K562 (cell line): Measurements from ENCODE around the gene CXCL12. TPM values are rescaled to one million over a fixed set of nuclear protein-coding genes. Genes with fewer than 3 reads are reported as not detected.

ENCODE experiments used
- ATAC-seq: fragments of 200-7000 bp; cut with Tn5 transposase; 3 replicates; pipeline ENCODE4 v1.9.1; 2020; ENCODE audit warnings: moderate library complexity
- BruUV-seq: library from RNA; stranded (reverse); fragments of 400-500 nt; replicated peaks from 2 replicates; lab custom pipeline; 2021; lab: Mats Ljungman, UMichigan
- CTCF ChIA-PET: fragments of 300-600 bp; formaldehyde crosslinking; extraction: SDS; loops from one replicate; lab custom pipeline; 2021; ENCODE audit warnings: low intra/inter-chr PET ratio; lab: Yijun Ruan, JAX
- POLR2A ChIA-PET: fragments of 300-600, 350-650 bp; sonication (Branson Sonifier 250); formaldehyde crosslinking; extraction: SDS; loops from one replicate; lab custom pipeline; 2021; ENCODE audit warnings: antibody characterized with exemption, inconsistent platforms; lab: Yijun Ruan, JAX
- DNase-seq, 4 experiments: peaks; one replicate each; pipeline versions ENCODE4 v3.0.0 to v3.0.0-alpha.2; 2011 to 2018; ENCODE audit warnings: low spot score in 3 of 4, mixed read lengths in 3 of 4; ENCODE audit errors: extremely low read depth in 1 of 4
- FAIRE-seq: peaks from 2 replicates; lab custom pipeline; 2011; peaks lifted over from hg19 to GRCh38; lab: Jason Lieb, UNC
- H2AFZ ChIP-seq: 2 replicates; pipeline ENCODE4 v1.6.0; 2011; ENCODE audit warnings: low read depth, low read length, control low read depth, inconsistent platforms
- H3K27ac ChIP-seq: fragments of 200-600 bp; 3 replicates; pipeline ENCODE4 v1.8.0; 2011; ENCODE audit warnings: low read depth, mild to moderate bottlenecking, control low read depth, inconsistent platforms, low read length, moderate library complexity, mixed read lengths; ENCODE audit errors: extremely low read depth
- H3K27me3 ChIP-seq, 2 experiments: fragments of 300-600 bp in 1 of 2; 2 replicates in 1 of 2; 3 replicates in 1 of 2; pipeline versions ENCODE4 v1.6.0 to v1.8.0; 2011; ENCODE audit warnings: inconsistent platforms in 2 of 2, low read length in 2 of 2, mild to moderate bottlenecking in 1 of 2, mixed read lengths in 1 of 2, moderate library complexity in 1 of 2; ENCODE audit not compliant: control insufficient read depth in 2 of 2, insufficient read depth in 2 of 2
- H3K36me3 ChIP-seq: fragments of 300-600 bp; 3 replicates; pipeline ENCODE4 v1.8.0; 2011; ENCODE audit warnings: mild to moderate bottlenecking, low read length, inconsistent platforms; ENCODE audit not compliant: control insufficient read depth, insufficient read depth
- H3K4me1 ChIP-seq, 2 experiments: fragments of 200-600 bp in 1 of 2; replicated peaks in 1 of 2; 2 replicates in 1 of 2; 3 replicates in 1 of 2; pipeline versions ENCODE4 v1.5.1 to v1.8.0; 2011; ENCODE audit warnings: inconsistent platforms in 2 of 2, low read length in 2 of 2, mild to moderate bottlenecking in 1 of 2, mixed read lengths in 1 of 2, moderate library complexity in 1 of 2; ENCODE audit not compliant: control insufficient read depth in 2 of 2, insufficient read depth in 2 of 2
- H3K4me2 ChIP-seq: 2 replicates; pipeline ENCODE4 v1.6.1; 2011; ENCODE audit warnings: low read length, control low read depth, inconsistent platforms, mixed read lengths; ENCODE audit not compliant: insufficient read depth
- H3K4me3 ChIP-seq: fragments of 200-600 bp; sonication (generic), shearing (Covaris generic); 2 replicates; pipeline ENCODE4 v1.5.1; 2016; ENCODE audit warnings: control low read depth, inconsistent platforms
- H3K79me2 ChIP-seq: fragments of 200-600 bp; 3 replicates; pipeline ENCODE4 v1.8.0; 2011; ENCODE audit warnings: low read length, inconsistent platforms; ENCODE audit not compliant: control insufficient read depth, insufficient read depth
- H3K9ac ChIP-seq, 2 experiments: 2 replicates each; pipeline versions ENCODE4 v1.6.0 to v1.6.1; 2011; ENCODE audit warnings: low read depth in 2 of 2, low read length in 2 of 2, control low read depth in 1 of 2, inconsistent platforms in 1 of 2, mild to moderate bottlenecking in 1 of 2, mixed read lengths in 1 of 2; ENCODE audit not compliant: insufficient read depth in 1 of 2
- H3K9me1 ChIP-seq: one replicate; pipeline ENCODE4 v1.6.0; 2011; ENCODE audit warnings: inconsistent platforms, mild to moderate bottlenecking, low read length, moderate library complexity; ENCODE audit not compliant: control insufficient read depth, insufficient read depth
- H3K9me3 ChIP-seq: replicated peaks from 2 replicates; pipeline ENCODE4 v1.5.1; 2011; ENCODE audit warnings: low read depth, low read length, inconsistent platforms; ENCODE audit not compliant: control insufficient read depth, insufficient read depth
- H4K20me1 ChIP-seq: replicated peaks from 2 replicates; pipeline ENCODE4 v1.6.1; 2011; ENCODE audit warnings: low read length, inconsistent platforms, mixed read lengths; ENCODE audit not compliant: control insufficient read depth, insufficient read depth
- ATF1 ChIP-seq, 2 experiments: fragments of 450-650 bp in 1 of 2; IDR thresholded peaks; 2 replicates each; pipeline ENCODE4 v1.6.1; 2016; ENCODE audit warnings: missing compliant biosample characterization in 1 of 2, missing genetic modification characterization in 1 of 2
- SOX6 ChIP-seq: fragments of 450-650 bp; IDR thresholded peaks from 2 replicates; pipeline ENCODE4 v1.6.1; 2014; ENCODE audit warnings: mild to moderate bottlenecking
- ZNF133 ChIP-seq: fragments of 250-450 bp; sonication (Bioruptor Pico); IDR thresholded peaks from 2 replicates; pipeline ENCODE4 v1.4.0; 2020; ENCODE audit warnings: mild to moderate bottlenecking
- ZNF217 ChIP-seq: sonication (generic); formaldehyde crosslinking; IDR thresholded peaks from 2 replicates; pipeline ENCODE4 v1.8.0; 2022; ENCODE audit warnings: mild to moderate bottlenecking, missing genetic modification reagents
- WGBS: fragments of 100-300 bp; shearing (Covaris generic); methylation state at CpG from one replicate; pipeline ENCODE4 v1.1.6; 2016; ENCODE audit warnings: low coverage, mixed read lengths; ENCODE audit not compliant: insufficient coverage; ENCODE audit errors: missing lambda C conversion rate; 5-methylcytosine and 5-hydroxymethylcytosine counted together
- in situ Hi-C: fragments of 300-500 bp; cut with MboI; formaldehyde crosslinking; loops from 4 replicates; pipeline ENCODE4 v1.15.0; 2018; ENCODE audit warnings: inconsistent platforms, mixed read lengths
- intact Hi-C: fragments of 100-400 bp; cut with micrococcal nuclease; formaldehyde crosslinking; loops from 2 replicates; pipeline ENCODE4 v1.14.2; 2022
- polyA plus RNA-seq, 8 experiments: library from polyadenylated mRNA; depleted of rRNA in 4 of 8; stranded (reverse) in 5 of 8; unstranded in 3 of 8; fragments of >200 nt; fragmentation: Nextera tagmentation in 2 of 8; fragmentation: Illumina TruSeq in 1 of 8; extraction: Ambion mirVana in 2 of 8; extraction: Trizol in 1 of 8; gene quantifications; 2 replicates each; pipeline versions ENCODE4 v1.2.1 to v1.2.3, GENCODE V29; 2011 to 2014; ENCODE audit warnings: inconsistent platforms in 1 of 8, missing spikeins in 1 of 8
- total RNA-seq, 7 experiments: library from RNA; depleted of rRNA in 6 of 7; stranded (reverse); fragments of >200 nt in 6 of 7; fragmentation: Illumina TruSeq in 2 of 7; extraction: Trizol in 2 of 7; gene quantifications; 2 replicates each; pipeline versions ENCODE4 v1.2.1 to v1.2.3, GENCODE V29; 2011 to 2021; ENCODE audit warnings: low replicate concordance in 1 of 7
- TF ChIP-seq, protein P1 (sequence below): fragments of 450-650 bp; IDR thresholded peaks from 2 replicates; pipeline ENCODE4 v1.6.1; 2016; ENCODE audit warnings: missing biosample characterization, missing genetic modification characterization
- TF ChIP-seq, protein P2 (sequence below): sonication (generic); formaldehyde crosslinking; IDR thresholded peaks from 2 replicates; pipeline ENCODE4 v1.8.0; 2022; ENCODE audit warnings: mild to moderate bottlenecking, missing genetic modification reagents
- TF ChIP-seq, protein P3 (sequence below): sonication (generic); formaldehyde crosslinking; IDR thresholded peaks from 2 replicates; pipeline ENCODE4 v1.8.1; 2023; ENCODE audit warnings: mild to moderate bottlenecking, missing genetic modification reagents

CXCL12 gene
- total and polyA plus RNA-seq, 9 of the 15 experiments (the other 6 are each of a cell fraction or from before 2014, with no cell fraction given) = 0.18 TPM; not detected in 8

DNA sequence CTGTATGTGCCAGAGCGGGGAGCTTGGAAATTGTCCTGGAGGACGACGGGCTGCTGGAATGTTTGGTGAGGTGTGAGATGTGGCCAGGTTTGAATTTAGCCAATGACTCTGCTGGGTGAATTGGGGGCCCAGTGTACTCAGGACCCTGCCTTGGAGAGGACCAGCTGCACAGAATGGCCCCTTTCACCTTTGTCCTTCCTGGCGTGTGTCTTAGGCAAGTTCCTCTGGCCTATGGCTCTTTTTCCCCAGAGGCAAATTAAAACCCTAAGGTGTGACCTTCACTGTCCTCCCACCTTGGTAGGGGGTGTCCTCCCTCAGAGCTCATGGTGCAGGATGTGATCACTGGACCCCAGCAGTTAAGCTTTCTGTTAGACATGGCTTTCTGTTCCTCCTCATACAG, 47.8 kb downstream of the CXCL12 start:
- 0% methylated on average over 4 of the region's 4 CpGs for WGBS
- Histone ChIP-seq H3K4me3 (no peak overlapping the region), H4K20me1 (no peaks in the 10 kb centered on the region), H3K9me3 (no peaks in the 10 kb centered on the region), H3K36me3 (no peaks in the 10 kb centered on the region), H3K79me2 (no peaks in the 10 kb centered on the region), H3K4me1 (no peaks in the 10 kb centered on the region), H2AFZ (no peak overlapping the region), H3K27ac (no peak overlapping the region), H3K9ac (no peak overlapping the region), H3K27me3 (peaks cover 3 to 28% of the 10 kb centered on the region in 2 experiments; a peak in 2 of 5 replicates), H3K4me2 (no peak overlapping the region), H3K9me1 (no peaks in the 10 kb centered on the region)
- TF ChIP-seq, protein P1, sequence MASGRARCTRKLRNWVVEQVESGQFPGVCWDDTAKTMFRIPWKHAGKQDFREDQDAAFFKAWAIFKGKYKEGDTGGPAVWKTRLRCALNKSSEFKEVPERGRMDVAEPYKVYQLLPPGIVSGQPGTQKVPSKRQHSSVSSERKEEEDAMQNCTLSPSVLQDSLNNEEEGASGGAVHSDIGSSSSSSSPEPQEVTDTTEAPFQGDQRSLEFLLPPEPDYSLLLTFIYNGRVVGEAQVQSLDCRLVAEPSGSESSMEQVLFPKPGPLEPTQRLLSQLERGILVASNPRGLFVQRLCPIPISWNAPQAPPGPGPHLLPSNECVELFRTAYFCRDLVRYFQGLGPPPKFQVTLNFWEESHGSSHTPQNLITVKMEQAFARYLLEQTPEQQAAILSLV (tag) = no peak
- TF ChIP-seq, protein P2, sequence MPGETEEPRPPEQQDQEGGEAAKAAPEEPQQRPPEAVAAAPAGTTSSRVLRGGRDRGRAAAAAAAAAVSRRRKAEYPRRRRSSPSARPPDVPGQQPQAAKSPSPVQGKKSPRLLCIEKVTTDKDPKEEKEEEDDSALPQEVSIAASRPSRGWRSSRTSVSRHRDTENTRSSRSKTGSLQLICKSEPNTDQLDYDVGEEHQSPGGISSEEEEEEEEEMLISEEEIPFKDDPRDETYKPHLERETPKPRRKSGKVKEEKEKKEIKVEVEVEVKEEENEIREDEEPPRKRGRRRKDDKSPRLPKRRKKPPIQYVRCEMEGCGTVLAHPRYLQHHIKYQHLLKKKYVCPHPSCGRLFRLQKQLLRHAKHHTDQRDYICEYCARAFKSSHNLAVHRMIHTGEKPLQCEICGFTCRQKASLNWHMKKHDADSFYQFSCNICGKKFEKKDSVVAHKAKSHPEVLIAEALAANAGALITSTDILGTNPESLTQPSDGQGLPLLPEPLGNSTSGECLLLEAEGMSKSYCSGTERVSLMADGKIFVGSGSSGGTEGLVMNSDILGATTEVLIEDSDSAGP (CRISPR knock-in tag) = no peak
- TF ChIP-seq SOX6 = no peak
- no peak for TF ChIP-seq ZNF217 (CRISPR knock-in tag)
- no peak for TF ChIP-seq ZNF133
- TF ChIP-seq, protein P3, sequence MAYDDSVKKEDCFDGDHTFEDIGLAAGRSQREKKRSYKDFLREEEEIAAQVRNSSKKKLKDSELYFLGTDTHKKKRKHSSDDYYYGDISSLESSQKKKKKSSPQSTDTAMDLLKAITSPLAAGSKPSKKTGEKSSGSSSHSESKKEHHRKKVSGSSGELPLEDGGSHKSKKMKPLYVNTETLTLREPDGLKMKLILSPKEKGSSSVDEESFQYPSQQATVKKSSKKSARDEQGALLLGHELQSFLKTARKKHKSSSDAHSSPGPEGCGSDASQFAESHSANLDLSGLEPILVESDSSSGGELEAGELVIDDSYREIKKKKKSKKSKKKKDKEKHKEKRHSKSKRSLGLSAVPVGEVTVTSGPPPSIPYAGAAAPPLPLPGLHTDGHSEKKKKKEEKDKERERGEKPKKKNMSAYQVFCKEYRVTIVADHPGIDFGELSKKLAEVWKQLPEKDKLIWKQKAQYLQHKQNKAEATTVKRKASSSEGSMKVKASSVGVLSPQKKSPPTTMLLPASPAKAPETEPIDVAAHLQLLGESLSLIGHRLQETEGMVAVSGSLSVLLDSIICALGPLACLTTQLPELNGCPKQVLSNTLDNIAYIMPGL (CRISPR knock-in tag) = no peak
- TF ChIP-seq ATF1 (CRISPR knock-in tag; IDR thresholded peaks at IDR 0.05) = no peak
- no peak for TF ChIP-seq ATF1 (tag; IDR thresholded peaks at IDR 0.05)
- FAIRE-seq (no peak), ATAC-seq (no peak), DNase-seq (no peak)
- intact Hi-C loops (no loop called here), in situ Hi-C loops (no loop called here)
- BruUV-seq = no TSS peak
- CTCF ChIA-PET = no interaction called here
- POLR2A ChIA-PET = interaction anchor here (0.7 kb wide), 1 partner anchor 664 kb away, joined by 3 read pairs; no protein-coding TSS in a partner anchor
